Stimulated activated CD4-positive, alpha-beta T cell treated with anti-CD3 and anti-CD28 coated beads, Interleukin-1b, Interleukin-23, amount 100 ng/mL, for 24 hours (primary cell): ENCODE data around the gene ZRANB1.

Experiments used
- DNase-seq, 4 experiments: peaks; one replicate each; pipeline ENCODE4 v3.0.0-alpha.2; 2020; ENCODE audit warnings: low read depth in 4 of 4, low spot score in 1 of 4

The ZRANB1 gene

DNA sequence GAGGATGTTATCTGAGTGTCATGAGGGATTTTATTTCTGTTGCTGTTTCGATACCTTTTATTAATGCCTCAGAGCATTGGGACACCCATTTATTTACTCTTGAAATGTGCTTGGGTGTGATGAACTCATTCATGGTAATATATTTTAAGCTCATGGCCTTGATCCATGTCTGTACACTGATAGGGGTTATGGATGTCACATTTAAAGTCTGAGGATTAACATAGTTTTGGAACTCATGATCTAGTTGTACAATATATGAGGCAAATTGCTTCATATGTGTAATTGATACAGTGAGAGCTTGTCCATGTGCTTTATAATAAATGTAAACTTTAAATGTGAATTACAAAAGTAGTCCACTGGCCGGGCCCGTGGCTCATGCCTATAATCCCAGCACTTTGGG lies 23.0 kb upstream of the ZRANB1 start:
- no peak for DNase-seq

DNA sequence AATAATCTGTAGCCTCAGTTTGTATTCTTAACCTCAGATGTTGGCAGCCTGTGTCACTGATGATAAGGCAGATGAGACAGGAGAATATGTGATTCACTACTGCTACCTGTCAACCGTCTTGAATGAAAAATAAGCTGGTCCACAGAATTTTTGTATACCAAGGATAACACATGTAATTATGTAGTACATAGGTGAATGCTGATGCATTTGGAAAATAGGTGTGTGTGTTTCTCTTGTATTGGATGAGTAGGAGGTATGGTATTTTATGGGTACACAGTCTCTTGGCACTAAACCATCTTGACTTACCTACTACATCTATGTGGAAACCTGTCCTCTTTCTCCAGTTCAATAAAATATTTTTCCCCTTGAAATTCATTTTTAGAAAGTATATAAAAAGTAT lies 20.7 kb upstream of the ZRANB1 start:
- DNase-seq = no peak

DNA sequence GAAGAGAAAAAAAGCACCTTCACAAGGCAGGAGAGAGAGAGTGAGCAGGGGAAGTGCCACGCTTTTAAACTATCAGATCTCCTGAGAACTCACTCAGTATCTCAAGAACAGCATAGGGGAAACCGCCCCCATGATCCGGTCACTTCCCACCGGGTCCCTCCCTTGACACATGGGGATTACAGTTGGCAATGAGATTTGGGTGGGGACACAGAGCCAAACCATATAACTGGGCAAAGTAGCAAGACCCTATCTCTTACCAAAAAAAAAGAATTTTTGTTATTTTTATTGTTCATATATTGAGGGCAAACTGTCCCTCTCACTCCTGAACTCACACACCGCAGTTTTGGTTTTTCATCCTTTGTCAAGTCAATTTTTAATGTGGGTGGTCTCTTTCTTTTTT lies 18.2 kb upstream of the ZRANB1 start:
- DNase-seq = no peak

DNA sequence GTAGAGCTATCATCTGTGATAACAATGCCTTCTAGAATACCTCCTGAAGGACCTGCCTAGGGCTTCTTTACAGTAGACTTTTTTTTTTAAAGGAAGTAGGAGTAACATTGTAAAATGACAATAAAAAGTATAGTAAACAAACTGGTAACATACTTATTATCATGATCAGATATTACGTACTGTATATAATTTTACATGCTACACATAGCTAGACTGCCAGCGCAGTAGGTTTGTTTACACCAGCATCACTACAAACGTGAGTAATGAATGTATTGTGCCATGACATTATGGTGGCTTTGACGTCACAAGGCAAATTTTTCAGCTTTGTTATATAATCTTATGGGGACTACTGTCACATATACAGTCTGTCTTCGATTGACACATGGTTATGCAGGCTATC lies 15.4 kb upstream of the ZRANB1 start:
- DNase-seq = no peak

DNA sequence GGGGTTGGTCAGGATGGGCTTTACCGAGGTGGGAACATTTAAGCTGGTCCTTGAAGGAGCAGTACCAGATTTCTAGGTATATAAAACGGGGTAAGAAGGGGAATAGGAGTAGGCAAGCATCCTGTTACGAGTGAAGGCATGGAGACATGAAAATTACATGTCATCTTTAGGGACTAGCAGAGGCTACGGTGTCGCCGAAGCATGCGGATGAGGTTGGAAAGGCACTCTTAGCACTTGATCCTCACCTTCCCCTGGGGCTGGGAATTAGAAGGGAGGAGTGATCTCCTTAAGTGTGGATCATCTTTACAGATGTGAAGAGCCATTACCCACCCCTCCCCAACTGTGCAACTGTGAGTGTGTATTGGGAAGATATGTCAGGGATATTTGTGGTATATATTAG lies 13.8 kb upstream of the ZRANB1 start:
- DNase-seq = no peak

DNA sequence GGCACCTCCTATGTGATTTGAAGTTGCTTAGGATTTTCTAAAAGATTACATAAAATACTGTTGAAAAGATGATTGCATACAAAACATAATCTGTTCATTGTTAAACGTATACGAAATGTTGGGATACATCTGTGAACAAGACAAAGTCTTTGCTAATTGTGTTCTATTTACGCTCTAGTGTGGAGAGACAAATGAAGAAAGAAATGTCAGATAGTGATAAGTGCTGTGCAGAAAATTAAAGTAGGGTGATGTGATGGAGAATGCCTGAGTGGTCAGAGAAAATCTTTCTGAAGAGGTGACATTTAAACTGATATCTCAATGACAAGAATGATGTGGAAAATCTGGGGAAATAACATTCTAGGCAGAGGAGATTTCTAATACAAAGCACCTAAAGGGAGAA lies 13.4 kb upstream of the ZRANB1 start:
- DNase-seq = no peak

DNA sequence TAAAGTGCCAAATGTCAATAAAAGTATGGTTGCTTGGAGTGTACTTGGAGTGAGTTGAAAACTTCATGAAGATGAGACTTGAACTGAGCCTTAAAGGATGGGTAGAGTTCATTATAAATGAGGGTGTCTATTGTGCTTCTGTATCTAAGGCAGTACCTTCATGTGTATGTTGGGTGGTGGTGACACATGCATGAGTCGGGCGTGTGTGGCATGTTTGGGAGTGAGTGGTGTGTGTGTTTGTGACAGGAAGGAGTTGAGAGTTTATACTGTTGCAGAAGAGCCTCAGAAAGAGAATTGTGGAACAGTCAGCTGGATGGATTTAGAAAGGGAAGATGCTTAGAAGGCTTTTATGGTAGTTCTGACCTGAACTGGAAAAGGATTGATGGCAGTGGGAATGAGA lies 6.0 kb upstream of the ZRANB1 start:
- DNase-seq = peak in 1 of 4 experiments; percentile 10

DNA sequence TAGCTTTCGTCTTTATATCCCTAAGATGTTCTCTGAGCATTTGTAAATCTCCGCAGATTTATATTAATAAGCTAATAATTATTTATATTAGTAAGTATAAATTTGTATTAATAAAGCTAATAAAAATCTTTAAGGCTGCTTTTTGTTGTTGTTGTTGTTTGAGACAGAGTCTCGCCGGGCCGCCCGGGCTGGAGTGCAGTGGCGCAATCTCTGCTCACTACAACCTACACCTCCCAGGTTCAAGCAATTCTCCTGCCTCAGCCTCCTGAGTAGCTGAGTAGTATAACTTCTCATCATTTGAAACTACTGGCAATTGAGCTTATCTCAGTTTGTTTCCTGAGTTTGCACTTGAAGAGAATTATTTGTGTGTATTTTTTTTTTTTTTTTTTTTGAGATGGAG lies 5.1 kb upstream of the ZRANB1 start:
- no peak for DNase-seq

DNA sequence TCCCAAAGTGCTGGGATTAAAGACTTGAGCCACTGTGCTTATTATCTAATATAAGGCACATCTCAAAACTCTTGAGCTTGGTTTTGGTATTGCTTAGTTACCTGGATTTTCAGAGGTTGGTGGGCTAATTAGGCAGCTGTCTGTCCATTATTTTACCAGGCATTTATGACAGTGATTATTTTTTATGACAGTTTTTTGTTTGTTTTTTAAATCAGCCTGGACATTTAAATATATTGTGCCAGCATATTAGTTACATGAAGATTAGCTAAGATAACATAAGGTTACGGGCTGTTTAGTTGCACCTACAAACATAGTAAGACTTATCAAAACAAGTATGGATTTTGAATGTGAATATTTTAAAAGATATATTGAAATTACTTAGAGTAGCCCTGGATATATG lies 2.6 kb upstream of the ZRANB1 start:
- DNase-seq = no peak

DNA sequence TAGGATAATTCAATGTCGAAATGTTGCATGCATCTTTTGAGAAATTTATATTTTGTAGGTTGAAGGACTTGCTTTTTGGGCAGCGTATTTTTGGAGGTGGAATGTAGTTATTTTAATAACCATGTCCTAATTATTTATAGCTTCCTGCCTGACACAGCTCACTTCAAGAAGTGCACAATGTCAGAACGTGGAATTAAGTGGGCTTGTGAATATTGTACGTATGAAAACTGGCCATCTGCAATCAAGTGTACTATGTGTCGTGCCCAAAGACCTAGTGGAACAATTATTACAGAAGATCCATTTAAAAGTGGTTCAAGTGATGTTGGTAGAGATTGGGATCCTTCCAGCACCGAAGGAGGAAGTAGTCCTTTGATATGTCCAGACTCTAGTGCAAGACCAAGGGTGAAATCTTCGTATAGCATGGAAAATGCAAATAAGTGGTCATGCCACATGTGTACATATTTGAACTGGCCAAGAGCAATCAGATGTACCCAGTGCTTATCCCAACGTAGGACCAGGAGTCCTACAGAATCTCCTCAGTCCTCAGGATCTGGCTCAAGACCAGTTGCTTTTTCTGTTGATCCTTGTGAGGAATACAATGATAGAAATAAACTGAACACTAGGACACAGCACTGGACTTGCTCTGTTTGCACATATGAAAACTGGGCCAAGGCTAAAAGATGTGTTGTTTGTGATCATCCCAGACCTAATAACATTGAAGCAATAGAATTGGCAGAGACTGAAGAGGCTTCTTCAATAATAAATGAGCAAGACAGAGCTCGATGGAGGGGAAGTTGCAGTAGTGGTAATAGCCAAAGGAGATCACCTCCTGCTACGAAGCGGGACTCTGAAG lies 620 bp downstream of the ZRANB1 start:
- no peak for DNase-seq

DNA sequence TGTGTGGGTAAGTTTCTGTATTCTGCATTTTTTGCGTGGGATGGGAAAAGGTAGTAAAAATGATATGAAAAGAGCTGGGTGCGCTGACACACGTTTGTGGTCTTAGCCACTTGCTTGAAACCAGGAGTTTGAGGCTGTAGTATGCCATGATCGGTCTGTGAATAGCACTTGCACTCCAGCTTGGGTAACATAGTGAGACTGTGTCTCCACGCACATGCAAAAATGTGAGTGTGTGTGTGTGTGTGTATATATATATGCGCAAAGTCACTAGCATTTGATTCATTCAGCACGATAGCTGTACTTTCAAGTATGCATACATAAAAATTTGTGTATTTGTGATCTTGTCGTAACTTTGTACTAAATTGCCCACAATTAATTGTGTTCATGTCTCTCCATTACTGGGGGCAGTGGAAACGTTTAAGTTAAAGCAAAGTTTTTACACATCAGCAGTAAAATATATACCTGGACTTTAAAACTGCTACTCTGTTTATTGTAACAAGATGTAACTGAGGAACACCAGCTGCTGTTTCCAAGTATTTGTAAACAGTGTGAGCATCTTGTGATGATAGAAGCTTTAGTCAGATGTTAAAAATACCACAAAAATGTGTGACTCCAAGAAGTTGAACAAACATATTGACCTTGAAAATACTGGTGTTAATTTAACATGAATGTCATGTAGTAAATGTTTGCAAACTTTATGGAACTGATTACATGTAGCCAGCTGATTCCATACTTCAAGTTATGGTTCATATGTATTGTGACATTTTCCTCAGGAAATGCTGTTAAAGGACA lies 1.6 kb downstream of the ZRANB1 start:
- no peak for DNase-seq

DNA sequence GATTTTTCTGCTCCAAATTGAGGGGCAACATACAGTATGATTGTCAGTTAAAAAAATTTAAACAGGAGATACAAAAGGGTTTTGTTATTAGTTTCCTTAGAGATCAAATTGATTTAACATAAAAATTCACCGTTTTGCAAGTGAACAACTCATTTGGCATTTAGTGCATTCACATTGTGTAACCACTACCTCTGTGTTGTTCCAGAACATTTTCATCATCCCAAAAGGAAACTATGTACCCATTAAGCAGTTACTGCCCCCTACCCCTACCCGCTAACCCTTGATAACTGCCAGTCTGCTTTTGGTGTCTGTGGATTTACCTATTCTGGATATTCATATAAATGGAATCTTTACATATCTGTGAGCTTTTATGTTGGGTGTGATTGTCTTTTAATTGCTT lies 3.1 kb downstream of the ZRANB1 start:
- no peak for DNase-seq

DNA sequence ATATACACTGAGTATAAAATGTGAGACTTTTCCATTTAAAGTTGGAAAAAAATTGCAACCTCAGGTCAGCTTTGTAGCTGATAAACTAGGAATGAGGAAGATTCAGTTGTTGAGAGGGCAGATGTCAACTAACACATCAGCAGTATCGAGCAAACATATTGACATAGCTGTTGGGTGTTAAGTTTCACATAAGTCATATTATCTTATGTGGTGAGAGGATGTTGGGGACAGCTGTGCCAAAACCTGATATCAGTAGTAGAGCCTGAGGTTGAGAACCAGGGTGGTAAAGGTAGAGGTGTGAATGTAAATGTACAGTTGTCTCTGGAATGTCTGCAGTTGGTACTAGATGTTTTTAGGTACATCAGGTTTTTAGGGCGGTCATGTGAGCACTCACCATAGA lies 5.0 kb downstream of the ZRANB1 start:
- no peak for DNase-seq

DNA sequence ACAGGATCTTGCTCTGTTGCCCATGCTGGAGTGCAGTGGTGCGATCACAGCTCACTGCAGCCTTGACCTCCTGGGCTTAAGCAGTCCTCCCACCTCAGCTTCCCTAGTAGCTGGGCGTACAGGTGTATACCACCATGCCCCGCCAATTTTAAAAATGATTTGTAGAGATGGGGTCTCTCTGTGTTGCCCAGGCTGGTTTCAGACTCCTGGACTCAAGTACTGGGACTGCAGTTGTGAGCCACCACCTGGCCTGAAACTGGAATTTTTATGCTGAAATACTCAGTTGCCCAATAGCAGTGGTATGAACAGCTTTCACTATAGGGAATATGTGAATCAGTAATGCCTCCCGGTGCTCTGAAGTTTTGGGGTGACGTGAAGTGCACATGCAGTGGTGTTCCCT lies 7.6 kb downstream of the ZRANB1 start:
- no peak for DNase-seq

DNA sequence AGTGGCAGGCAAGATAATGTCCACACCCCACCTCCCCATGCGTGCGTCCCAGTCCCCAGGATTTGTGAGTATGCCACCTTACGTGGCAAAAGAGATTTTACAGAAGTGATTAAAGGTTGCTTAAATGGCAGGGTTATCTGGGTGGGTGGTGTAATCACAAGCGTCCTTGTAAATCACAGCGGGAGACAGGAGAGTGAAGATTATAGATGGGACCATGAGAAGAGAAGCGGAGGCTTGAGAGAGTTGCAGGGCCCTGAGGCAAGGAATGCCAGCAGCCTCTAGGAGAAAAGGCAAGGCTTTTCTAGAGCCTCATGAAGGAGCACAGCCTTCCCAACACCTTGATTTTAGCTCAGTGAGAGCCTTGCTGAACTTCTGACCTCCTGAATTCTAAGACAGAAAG lies 10.2 kb downstream of the ZRANB1 start:
- no peak for DNase-seq

DNA sequence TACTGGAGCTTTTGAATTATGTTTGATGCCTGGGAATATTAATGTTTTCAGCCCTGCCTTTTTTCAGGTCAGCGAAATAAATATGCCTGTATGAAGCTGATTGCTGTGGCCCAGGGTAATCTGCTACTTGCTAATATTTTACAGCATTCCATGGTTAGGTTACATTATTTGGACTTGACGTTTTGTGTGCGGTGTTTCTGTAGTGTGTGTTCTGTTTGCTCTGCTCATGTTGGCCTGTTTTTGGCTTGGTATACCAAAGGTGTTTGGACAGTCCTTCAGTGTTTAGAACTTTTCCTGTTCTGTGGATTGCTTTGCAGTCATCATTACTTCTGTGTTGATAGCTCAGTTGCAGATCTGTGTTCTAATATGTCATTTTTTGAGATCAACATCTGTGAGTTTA lies 11.5 kb downstream of the ZRANB1 start:
- DNase-seq = no peak

DNA sequence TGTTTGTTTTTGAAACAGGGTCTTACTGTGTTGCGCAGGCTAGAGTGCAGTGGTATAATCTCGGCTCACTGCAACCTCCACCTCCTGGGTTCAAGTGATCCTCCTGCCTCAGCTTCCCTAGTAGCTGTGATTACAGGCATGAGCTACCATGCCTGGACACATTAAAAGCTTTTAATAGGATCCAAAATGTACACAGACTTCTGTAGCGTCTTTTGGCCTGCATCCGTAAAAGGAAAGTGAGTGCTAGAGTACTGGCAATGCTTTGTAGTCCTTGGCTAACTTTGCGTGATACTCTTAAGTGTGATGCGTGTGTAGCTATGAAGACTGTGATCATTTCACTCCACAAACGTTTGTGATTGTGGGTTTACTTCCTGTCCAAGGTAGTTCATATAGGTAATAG lies 13.3 kb downstream of the ZRANB1 start:
- no peak for DNase-seq

DNA sequence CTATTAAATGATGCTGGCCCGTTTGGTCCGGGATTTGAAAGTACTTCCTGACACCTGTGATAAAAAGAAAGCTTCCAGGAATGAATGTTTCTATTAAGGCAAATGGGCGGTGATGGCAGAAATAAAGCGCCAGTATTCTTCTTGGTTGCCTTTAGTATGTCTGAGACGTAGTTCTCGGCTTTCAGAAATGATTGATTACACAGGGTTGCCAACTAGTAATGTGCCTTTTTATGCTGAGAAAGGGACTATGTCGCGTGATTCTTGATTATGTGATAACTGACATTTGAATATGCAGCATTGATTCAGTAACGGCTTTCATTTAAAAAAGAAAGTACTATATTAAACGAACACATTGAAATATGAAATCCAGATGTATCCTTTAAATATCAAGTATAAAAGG lies 13.9 kb downstream of the ZRANB1 start:
- no peak for DNase-seq

DNA sequence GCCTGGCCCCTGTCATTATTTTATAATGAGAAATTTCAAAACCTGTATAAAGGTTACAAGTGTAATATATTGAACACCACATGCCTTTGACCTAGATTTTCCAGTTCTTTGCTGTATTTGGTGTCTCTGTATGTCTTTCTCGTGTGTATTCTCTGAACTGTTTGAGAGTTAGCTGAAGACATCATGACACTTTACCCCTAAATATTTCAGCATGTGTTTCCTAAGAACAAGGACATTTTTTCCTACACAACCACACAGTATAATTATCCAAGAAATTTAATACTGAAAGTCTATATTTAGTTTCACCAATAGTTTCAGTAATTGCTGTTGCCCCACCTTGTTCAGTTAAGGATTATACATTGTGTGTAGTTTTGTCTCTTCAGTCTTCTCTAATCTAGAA lies 14.8 kb downstream of the ZRANB1 start:
- no peak for DNase-seq

DNA sequence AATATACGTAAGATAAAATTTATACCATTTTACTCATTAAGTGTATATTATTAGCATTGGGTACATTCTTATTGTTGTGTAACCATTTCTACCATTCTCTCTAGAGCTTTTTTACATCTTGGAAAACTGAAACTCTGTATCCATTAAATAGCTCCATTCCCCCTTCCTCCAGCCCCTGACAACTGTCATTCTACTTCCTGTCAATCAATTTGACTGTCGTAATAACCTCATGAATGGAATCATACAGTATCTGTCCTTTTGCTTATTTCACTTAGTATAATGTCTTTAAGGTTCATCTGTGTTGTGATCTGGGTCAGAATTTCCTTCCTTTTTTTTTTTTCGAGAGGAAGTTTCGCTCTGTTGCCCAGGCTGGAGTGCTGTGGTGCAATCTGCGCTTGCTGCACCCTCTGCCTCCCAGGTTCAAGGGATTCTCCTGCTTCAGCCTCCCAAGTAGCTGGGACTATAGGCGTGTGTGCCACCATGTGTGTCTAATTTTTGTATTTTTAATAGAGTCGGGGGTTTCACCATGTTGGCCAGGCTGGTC lies 15.6 kb downstream of the ZRANB1 start:
- DNase-seq = no peak

DNA sequence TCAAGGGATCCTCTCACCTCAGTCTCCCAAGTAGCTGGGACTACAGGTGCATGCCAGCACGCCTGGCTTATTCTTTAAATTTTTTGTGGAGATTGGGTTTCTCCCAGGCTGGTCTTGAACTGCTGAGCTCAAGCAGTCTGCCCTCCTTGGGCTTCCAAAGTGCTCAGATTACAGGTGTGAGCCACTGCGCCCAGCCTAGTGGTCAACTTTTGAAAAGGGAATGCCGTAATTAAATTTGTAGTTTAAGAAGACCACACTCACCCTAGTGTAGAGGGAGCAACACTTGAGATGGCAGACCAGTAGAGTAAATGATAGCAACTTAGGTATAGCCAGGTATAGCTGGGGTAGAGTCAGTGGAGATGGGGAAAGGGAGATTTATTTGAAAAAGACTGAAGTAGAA lies 17.6 kb downstream of the ZRANB1 start:
- no peak for DNase-seq

DNA sequence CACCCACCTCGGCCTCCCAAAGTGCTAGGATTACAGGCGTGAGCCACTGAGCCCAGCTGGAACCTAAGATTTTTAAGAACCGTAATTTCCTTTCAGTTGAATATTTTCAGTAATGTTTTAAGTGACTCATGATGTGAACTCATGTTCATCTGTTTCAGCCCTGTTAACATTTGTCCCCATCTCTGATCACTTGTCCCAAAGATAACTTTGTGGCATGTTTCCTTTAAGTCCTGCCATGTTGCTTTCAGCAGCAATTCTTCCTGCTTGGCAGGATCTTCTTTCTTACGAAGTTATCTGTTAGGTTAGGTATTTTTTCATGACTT lies 19.3 kb downstream of the ZRANB1 start:
- no peak for DNase-seq

DNA sequence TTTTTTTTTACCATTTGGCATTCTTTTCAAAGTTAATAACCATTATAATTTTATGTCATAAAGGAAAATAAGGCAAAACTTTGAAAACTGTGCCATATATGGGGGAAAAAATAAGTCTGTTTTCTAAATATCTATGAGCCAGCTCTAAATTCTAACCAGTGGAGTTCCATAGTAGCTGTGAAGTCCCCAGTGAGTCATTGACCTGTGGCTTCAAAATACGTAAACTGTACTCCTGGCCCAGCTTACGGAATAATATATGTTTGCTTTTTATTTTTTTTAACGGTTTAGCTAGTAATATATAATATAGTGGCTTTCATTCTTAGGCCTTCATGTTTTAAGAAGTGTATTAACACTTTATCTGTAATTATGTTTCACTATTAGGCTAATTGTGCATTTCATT lies 20.5 kb downstream of the ZRANB1 start:
- no peak for DNase-seq
